GM12801 (cell line): ENCODE results near the gene SOX1.

ENCODE experiments used
- CTCF ChIP-seq: IDR thresholded peaks from one replicate; pipeline ENCODE4 v1.5.1; 2011; ENCODE audit warnings: control low read depth; ENCODE audit not compliant: insufficient read length; ENCODE audit errors: extremely low read depth

SOX1 gene

GRCh38 chr13:112096959-112097358 lies 30.0 kb downstream of the SOX1 start:
- no peak for TF ChIP-seq CTCF

DNA sequence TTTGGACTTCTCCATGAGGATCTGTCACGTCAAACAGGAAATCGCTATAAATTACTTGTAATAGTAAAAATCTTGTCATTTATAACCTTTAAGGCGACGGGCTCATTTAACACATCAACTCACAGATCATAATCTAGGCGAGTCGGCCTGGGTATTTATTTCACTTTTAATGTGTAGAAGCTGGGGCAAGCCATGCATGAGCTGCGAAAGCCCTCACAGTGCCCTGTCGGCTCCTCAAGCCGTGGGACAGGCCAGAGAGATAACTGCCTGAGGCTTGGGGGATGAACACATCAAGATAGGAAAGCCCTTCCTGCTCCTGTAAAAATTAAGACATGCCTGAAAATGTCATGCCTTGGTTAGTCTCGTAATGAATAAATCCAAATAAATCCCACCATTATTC lies 30.8 kb downstream of the SOX1 start:
- no peak for TF ChIP-seq CTCF

GRCh38 chr13:112098699-112099098 lies 31.8 kb downstream of the SOX1 start:
- no peak for TF ChIP-seq CTCF

DNA sequence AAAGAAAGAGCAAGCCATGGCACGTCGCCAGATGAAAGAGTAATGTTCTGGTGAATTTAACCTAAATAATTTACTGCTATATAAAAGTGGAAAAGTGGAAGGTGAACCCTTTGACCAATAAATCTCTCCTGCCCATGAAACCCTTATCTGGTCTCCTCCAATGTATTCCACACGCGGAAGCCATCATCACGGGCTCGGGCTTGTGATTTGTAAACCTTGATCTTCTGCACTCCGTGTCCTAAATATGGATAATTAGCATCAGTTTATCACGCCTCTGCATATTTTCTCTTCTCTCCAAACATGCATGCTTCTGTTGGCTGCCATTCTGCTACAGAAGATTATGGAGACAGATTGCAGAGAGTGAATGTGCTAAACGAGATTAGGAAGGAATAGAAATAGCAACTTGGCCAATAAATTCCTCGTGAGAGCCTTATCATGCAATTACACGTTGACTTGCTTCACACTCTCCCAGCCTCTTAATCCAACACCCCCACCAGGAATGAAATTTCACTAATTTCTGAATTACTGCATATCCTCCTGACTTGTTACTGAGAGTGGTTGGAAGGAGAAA lies 34.5 kb downstream of the SOX1 start:
- TF ChIP-seq CTCF, result no peak

DNA sequence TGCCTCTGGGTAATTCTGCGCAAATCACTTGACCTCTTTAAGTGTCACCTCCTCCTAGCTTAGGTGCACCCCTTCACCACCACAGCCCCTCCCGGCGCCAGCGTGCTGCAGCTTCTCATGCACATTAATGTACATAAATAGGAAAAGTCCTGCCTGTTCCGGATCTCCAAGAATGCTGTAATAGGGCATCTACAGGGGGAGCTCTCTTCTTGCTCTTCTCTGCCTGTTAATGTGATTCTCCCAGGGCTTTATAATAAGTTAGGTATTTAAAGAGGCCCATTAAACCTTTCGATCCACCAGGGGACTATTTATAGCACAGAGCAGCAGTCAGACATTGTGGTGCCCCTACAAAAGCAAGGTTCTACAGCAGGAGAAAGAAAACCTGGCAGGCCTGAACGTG lies 35.3 kb downstream of the SOX1 start:
- no peak for TF ChIP-seq CTCF

DNA sequence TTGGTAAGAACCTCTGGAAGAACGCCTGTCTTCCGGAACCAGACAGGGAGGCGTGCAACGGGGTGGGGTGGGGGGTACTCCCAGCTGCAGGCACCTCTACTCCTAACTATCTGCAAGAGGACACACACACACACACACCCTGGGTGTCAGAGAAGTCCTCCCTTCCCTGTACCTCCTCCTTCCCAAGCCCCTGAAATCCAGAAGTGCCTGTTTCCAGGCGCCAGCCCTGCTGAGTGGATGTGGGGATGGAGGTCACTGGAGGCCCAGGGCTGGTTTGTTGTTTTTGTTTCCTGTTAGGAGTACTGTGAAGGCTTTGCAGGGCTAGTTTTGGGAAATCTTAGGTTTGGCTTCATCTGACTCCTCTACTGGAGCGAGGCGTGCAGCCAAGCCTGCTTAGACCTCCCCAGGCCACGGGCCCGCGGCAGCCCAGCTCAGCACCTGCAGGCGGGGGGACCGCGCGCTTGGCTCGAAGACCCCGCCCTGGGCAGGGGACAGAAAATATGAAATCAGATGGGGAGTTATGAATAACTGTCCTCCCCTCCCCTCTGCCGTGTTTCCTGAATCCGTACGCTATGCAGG lies 36.4 kb downstream of the SOX1 start:
- TF ChIP-seq CTCF, result no peak

- TF ChIP-seq CTCF, result no peak
These were observed 37.3 kb downstream of the SOX1 start for GRCh38 chr13:112103961-112104880.
